ENCODE results near the gene SPINT1. TPM values are rescaled to one million over a fixed set of nuclear protein-coding genes. Genes with fewer than 3 reads are reported as not detected.

Gene SPINT1
- total RNA-seq, 1 experiment from 2014 or later, result 123 TPM

DNA sequence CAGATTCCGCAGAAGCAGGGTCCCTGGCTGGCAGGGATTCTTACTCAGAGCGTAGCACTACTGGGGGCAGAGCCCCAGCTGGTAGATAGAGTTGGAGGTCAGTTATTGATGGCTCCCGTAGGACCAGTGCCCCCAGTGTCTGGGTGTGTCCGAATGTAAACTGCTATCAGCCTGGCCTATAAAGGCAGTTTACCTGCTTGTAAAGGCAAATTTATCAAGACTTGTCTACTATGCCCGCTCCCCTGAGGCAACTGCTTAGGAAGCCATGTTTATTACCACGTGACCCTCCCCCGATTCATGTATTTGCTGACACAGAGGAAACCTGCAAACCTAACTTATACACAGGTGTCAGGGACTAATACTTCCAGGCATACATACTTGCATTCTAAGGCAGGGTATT is 14.7 kb upstream of the SPINT1 start:
- H3K36me3 ChIP-seq (ENCODE audit: control insufficient read depth in 1 of 2, insufficient read depth in 2 of 2, low read length in 2 of 2), result no peaks in the 10 kb centered on the region
- H3K9me2 ChIP-seq (ENCODE audit: insufficient read depth), result no peaks in the 10 kb centered on the region
- no peak overlapping the region for H2AFZ ChIP-seq (ENCODE audit: low read depth, low read length, poor library complexity, severe bottlenecking)
- H3K79me2 ChIP-seq (ENCODE audit: insufficient read depth, low read length), result no peaks in the 10 kb centered on the region
- no peak for ATAC-seq
- intact Hi-C loops (cut with micrococcal nuclease), result no loop called here
- H3K9ac ChIP-seq (ENCODE audit: low read length), result no peak overlapping the region
- H4K20me1 ChIP-seq (ENCODE audit: insufficient read depth), result no peaks in the 10 kb centered on the region
- no peak overlapping the region for H3K4me3 ChIP-seq (replicated peaks in 1 of 2; ENCODE audit: low read depth in 1 of 2, low read length in 2 of 2)
- ChIA-PET RAD21 (ENCODE audit: low non-redundant PET in 1 of 2, low total read pairs in 2 of 2, uncharacterized antibody in 2 of 2, unreplicated experiment in 2 of 2) (no interaction called here), CTCF (no interaction called here), POLR2A (no interaction called here)
- peaks cover 24 to 34% of the 10 kb centered on the region in 2 experiments for H3K4me1 ChIP-seq (ENCODE audit: control insufficient read depth in 1 of 2, insufficient read depth in 2 of 2, low read length in 2 of 2)
- no peaks in the 10 kb centered on the region for H3K27me3 ChIP-seq (ENCODE audit: insufficient read depth, low read length)
- no peaks in the 10 kb centered on the region for H3K9me3 ChIP-seq (ENCODE audit: control insufficient read depth in 1 of 2, insufficient read depth in 1 of 2, low read depth in 1 of 2, low read length in 2 of 2)
- no peak overlapping the region for H3K27ac ChIP-seq (ENCODE audit: low read depth, low read length)
- TF ChIP-seq ATF3 (IDR thresholded peaks at IDR 0.05) (no peak), SP1 (IDR thresholded peaks at IDR 0.05; ENCODE audit: low read depth) (no peak), RAD21 (IDR thresholded peaks at IDR 0.05; ENCODE audit: low read depth) (no peak), CTCF (IDR thresholded peaks at IDR 0.05 in 2 of 3, conservative IDR thresholded peaks at IDR 0.05 in 1 of 3; ENCODE audit: borderline replicate concordance in 1 of 3, insufficient read depth in 1 of 3, low read depth in 2 of 3, low read length in 2 of 3) (no peak), JUND (IDR thresholded peaks at IDR 0.05) (no peak), EZH2 (IDR thresholded peaks at IDR 0.05) (no peak), FOSL1 (IDR thresholded peaks at IDR 0.05; ENCODE audit: low read depth) (no peak)
- BruUV-seq (replicated peaks), result no TSS peak
- H3K4me2 ChIP-seq (ENCODE audit: low read length), result no peak overlapping the region
- DNase-seq (ENCODE audit: low read depth, low spot score), result no peak

DNA sequence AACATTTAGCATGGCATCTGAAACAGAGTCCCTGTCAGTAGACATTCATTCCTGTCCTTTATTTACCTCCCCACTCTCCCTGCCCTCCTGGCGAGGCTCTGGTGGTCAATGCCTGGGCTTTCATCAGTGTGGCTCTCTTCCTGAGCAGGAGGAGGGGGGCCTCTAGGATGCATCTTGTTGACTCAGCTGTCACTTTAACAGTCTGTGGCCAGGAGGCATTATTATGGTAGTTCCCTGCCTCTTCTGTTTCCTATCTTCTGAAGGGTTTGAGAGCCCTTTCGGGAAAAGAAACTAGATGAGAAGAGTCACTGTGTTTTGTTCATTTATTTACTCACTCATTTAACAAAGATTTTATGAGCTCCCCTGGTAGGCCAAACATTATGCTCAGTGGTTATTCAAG is 13.0 kb upstream of the SPINT1 start:
- no TSS peak for BruUV-seq (replicated peaks)
- DNase-seq (ENCODE audit: low read depth, low spot score) (no peak), ATAC-seq (no peak)
- H3K9me2 ChIP-seq (ENCODE audit: insufficient read depth), result no peaks in the 10 kb centered on the region
- H3K9me3 ChIP-seq (ENCODE audit: control insufficient read depth in 1 of 2, insufficient read depth in 1 of 2, low read depth in 1 of 2, low read length in 2 of 2), result no peaks in the 10 kb centered on the region
- ChIA-PET POLR2A (no interaction called here), CTCF (no interaction called here), RAD21 (ENCODE audit: low non-redundant PET in 1 of 2, low total read pairs in 2 of 2, uncharacterized antibody in 2 of 2, unreplicated experiment in 2 of 2) (no interaction called here)
- H3K4me3 ChIP-seq (replicated peaks in 1 of 2; ENCODE audit: low read depth in 1 of 2, low read length in 2 of 2), result no peak overlapping the region
- intact Hi-C loops (cut with micrococcal nuclease), result no loop called here
- no peak overlapping the region for H3K27ac ChIP-seq (ENCODE audit: low read depth, low read length)
- no peaks in the 10 kb centered on the region for H4K20me1 ChIP-seq (ENCODE audit: insufficient read depth)
- peaks cover 32 to 43% of the 10 kb centered on the region in 2 experiments for H3K4me1 ChIP-seq (ENCODE audit: control insufficient read depth in 1 of 2, insufficient read depth in 2 of 2, low read length in 2 of 2)
- TF ChIP-seq ZNF274 (IDR thresholded peaks at IDR 0.05; ENCODE audit: low read depth, low read length) (no peak), TCF7L2 (IDR thresholded peaks at IDR 0.05; ENCODE audit: borderline replicate concordance, extremely low read depth, insufficient read depth, insufficient read length) (no peak), SP1 (IDR thresholded peaks at IDR 0.05; ENCODE audit: low read depth) (no peak), POLR2A (IDR thresholded peaks at IDR 0.05; ENCODE audit: borderline replicate concordance, extremely low read depth, insufficient read depth, insufficient read length) (no peak), CBX3 (IDR thresholded peaks at IDR 0.05; ENCODE audit: low read depth) (no peak), FOSL1 (IDR thresholded peaks at IDR 0.05; ENCODE audit: low read depth) (no peak), RAD21 (IDR thresholded peaks at IDR 0.05; ENCODE audit: low read depth) (no peak), EZH2 (IDR thresholded peaks at IDR 0.05) (no peak), SRF (IDR thresholded peaks at IDR 0.05; ENCODE audit: low read depth) (no peak), EZH2phosphoT487 (IDR thresholded peaks at IDR 0.05; ENCODE audit: borderline replicate concordance) (no peak)
- H3K9ac ChIP-seq (ENCODE audit: low read length), result no peak overlapping the region
- H3K36me3 ChIP-seq (ENCODE audit: control insufficient read depth in 1 of 2, insufficient read depth in 2 of 2, low read length in 2 of 2), result no peaks in the 10 kb centered on the region
- no peak overlapping the region for H2AFZ ChIP-seq (ENCODE audit: low read depth, low read length, poor library complexity, severe bottlenecking)
- H3K79me2 ChIP-seq (ENCODE audit: insufficient read depth, low read length), result no peaks in the 10 kb centered on the region
- H3K27me3 ChIP-seq (ENCODE audit: insufficient read depth, low read length), result no peaks in the 10 kb centered on the region
- no peak overlapping the region for H3K4me2 ChIP-seq (ENCODE audit: low read length)
